ENCODE results near the gene PTGR3.

Gene PTGR3

GRCh38 chr18:75167759-75168618 lies 41.0 kb downstream of the PTGR3 start:
- DNase-seq, result no peak

DNA sequence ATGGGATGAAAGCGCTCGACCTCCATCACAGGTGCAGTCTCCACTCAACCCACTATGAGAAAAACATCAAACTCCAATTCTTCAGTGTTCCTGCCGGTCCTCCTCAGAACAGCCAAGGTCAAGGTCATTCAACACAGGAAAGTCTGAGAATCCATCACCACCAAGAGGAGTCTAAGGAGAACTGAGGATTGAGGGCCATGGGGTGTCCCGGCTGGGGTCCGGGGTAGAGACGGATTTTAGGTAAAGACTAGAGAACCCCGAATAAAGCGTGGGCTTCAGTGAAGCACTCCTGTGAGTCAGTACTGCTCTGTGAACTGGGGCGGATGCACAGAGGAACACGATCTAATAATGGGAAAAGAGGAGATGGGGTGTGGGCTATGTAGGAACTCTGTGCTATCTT lies 41.8 kb downstream of the PTGR3 start:
- DNase-seq, result no peak

GRCh38 chr18:75165926-75166325 lies 43.0 kb downstream of the PTGR3 start:
- DNase-seq, result no peak

DNA sequence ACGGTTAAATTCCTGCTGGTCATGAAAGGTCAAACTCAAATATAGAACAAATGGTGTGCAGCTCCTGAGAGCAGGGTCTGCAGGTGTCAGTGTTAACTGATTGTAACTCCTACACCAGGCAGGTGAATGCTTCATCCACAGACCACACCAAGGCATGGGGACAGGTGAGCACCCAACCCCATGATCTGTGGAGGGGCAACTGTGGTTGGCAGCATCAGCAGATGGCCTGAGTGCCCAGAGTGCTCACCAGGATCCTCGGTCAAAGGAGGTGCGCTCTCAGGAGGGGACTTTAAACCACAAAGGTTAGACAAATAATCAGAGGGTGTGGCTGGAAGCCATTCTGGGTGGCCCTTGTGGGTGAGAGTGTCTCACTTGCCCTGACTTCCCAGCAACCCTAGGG lies 44.5 kb downstream of the PTGR3 start:
- DNase-seq, result no peak

GRCh38 chr18:75163736-75164135 lies 45.2 kb downstream of the PTGR3 start:
- no peak for DNase-seq

- DNase-seq, result no peak
Measured at GRCh38 chr18:75162978-75163377, 46.0 kb downstream of the PTGR3 start.

DNA sequence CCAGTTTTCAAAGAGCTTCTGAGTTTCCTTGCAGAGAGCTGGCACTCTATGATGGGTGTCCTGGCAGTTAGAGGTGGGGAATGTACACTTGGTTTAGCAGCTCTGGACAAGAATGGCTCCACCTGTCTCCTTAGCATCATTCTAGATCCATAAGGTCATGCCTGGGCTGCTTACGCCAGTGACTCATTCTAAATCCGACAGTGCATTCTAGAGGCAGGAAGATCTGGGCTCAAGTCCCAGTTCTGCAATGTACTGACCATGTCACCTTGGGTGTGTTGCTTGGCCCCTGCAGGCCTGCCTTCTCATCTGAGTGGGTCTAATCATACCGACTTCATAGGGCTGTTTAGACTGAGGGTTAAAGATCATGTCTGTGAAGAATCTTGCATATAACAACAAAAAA lies 46.5 kb downstream of the PTGR3 start:
- DNase-seq, result no peak

- DNase-seq, result peak; percentile 11 to 42
Measured at GRCh38 chr18:75161256-75162028, 47.5 kb downstream of the PTGR3 start.

DNA sequence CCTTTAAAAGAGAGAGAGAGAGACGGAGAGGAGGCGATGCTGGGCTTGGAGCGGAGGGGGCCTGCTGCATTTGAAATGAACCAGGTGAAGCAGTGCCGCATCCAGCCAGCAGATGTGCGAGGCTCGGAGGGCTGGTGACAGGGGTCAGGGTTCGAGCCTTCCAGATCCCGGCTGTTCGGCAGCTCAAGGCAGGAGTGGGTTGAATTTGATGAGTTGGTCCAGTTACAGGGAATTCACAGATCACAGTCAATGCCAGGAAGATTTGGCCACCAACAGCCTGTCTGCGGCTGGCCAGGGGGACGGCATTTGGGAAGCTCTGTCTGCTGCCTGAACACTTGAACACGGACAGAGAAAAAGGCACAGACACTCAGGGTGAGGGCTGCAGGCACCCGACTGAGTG lies 48.6 kb downstream of the PTGR3 start:
- no peak for DNase-seq

- no peak for DNase-seq
Measured at GRCh38 chr18:75159646-75160356, 49.1 kb downstream of the PTGR3 start.

- no peak for DNase-seq
Measured at GRCh38 chr18:75159238-75159518, 49.8 kb downstream of the PTGR3 start.

Data from bone marrow (tissue), 2 donors.